ENCODE data around the gene RFPL3.

RFPL3 gene

GRCh38 chr22:32407312-32407711 lies 49.6 kb downstream of the RFPL3 start:
- Histone ChIP-seq H3K27ac (ENCODE audit: poor library complexity, severe bottlenecking) (no peak overlapping the region), H3K4me3 (ENCODE audit: severe bottlenecking) (no peak overlapping the region), H3K9me3 (ENCODE audit: severe bottlenecking) (no peaks in the 10 kb centered on the region), H3K4me1 (ENCODE audit: insufficient read depth, poor library complexity, severe bottlenecking) (peaks cover under 1% of the 10 kb centered on the region), H3K36me3 (ENCODE audit: low read depth) (peaks cover 63% of the 10 kb centered on the region), H3K27me3 (ENCODE audit: insufficient read depth, poor library complexity, severe bottlenecking) (no peaks in the 10 kb centered on the region)
- no peak for DNase-seq (ENCODE audit: low spot score)
- ATAC-seq (ENCODE audit: low read depth): no peak
- TF ChIP-seq CTCF (IDR thresholded peaks at IDR 0.05; ENCODE audit: poor library complexity, severe bottlenecking): no peak

- Histone ChIP-seq H3K4me3 (ENCODE audit: severe bottlenecking) (no peak overlapping the region), H3K4me1 (ENCODE audit: insufficient read depth, poor library complexity, severe bottlenecking) (peaks cover 7% of the 10 kb centered on the region), H3K27me3 (ENCODE audit: insufficient read depth, poor library complexity, severe bottlenecking) (no peaks in the 10 kb centered on the region), H3K9me3 (ENCODE audit: severe bottlenecking) (no peaks in the 10 kb centered on the region), H3K36me3 (ENCODE audit: low read depth) (peaks cover 59% of the 10 kb centered on the region), H3K27ac (ENCODE audit: poor library complexity, severe bottlenecking) (no peak overlapping the region)
- DNase-seq (ENCODE audit: low spot score): no peak
- no peak for ATAC-seq (ENCODE audit: low read depth)
- TF ChIP-seq CTCF (IDR thresholded peaks at IDR 0.05; ENCODE audit: poor library complexity, severe bottlenecking): no peak
These were observed 50.3 kb downstream of the RFPL3 start for GRCh38 chr22:32407936-32408335.

- no peak for TF ChIP-seq CTCF (IDR thresholded peaks at IDR 0.05; ENCODE audit: poor library complexity, severe bottlenecking)
- no peak for ATAC-seq (ENCODE audit: low read depth)
These were observed 52.3 kb downstream of the RFPL3 start for GRCh38 chr22:32409977-32410376.

GRCh38 chr22:32410459-32410858 lies 52.8 kb downstream of the RFPL3 start:
- H3K36me3 ChIP-seq (ENCODE audit: low read depth): peaks cover 35% of the 10 kb centered on the region
- no peak for DNase-seq (ENCODE audit: low spot score)
- H3K4me1 ChIP-seq (ENCODE audit: insufficient read depth, poor library complexity, severe bottlenecking): peaks cover 7% of the 10 kb centered on the region
- H3K27me3 ChIP-seq (ENCODE audit: insufficient read depth, poor library complexity, severe bottlenecking): no peaks in the 10 kb centered on the region
- H3K4me3 ChIP-seq (ENCODE audit: severe bottlenecking): no peak overlapping the region
- H3K27ac ChIP-seq (ENCODE audit: poor library complexity, severe bottlenecking): no peak overlapping the region
- ATAC-seq (ENCODE audit: low read depth): no peak
- no peak for TF ChIP-seq CTCF (IDR thresholded peaks at IDR 0.05; ENCODE audit: poor library complexity, severe bottlenecking)
- no peaks in the 10 kb centered on the region for H3K9me3 ChIP-seq (ENCODE audit: severe bottlenecking)

More at GRCh38 chr22:32409977-32410376, 52.3 kb downstream of the RFPL3 start:
- no peak overlapping the region for H3K4me3 ChIP-seq (ENCODE audit: severe bottlenecking)
- H3K4me1 ChIP-seq (ENCODE audit: insufficient read depth, poor library complexity, severe bottlenecking): peaks cover 7% of the 10 kb centered on the region
- peaks cover 40% of the 10 kb centered on the region for H3K36me3 ChIP-seq (ENCODE audit: low read depth)
- H3K27ac ChIP-seq (ENCODE audit: poor library complexity, severe bottlenecking): no peak overlapping the region
- DNase-seq (ENCODE audit: low spot score): no peak
- no peaks in the 10 kb centered on the region for H3K9me3 ChIP-seq (ENCODE audit: severe bottlenecking)
- no peaks in the 10 kb centered on the region for H3K27me3 ChIP-seq (ENCODE audit: insufficient read depth, poor library complexity, severe bottlenecking)

All from RWPE2 (cell line).